Central memory CD4-positive, alpha-beta T cell (primary cell): ENCODE data around the gene ARID5B.

Source experiments
- DNase-seq: peaks from one replicate; pipeline ENCODE4 v3.0.0; 2022

The ARID5B gene

GRCh38 chr10:62037166-62037831 is 135.8 kb downstream of the ARID5B start:
- no peak for DNase-seq

GRCh38 chr10:62037890-62038608 is 136.6 kb downstream of the ARID5B start:
- DNase-seq = no peak

- DNase-seq = peak; percentile 71
Observed at GRCh38 chr10:62038609-62039190, 137.2 kb downstream of the ARID5B start.

- no peak for DNase-seq
Observed at GRCh38 chr10:62039954-62040353, 138.5 kb downstream of the ARID5B start.

- DNase-seq = no peak
Observed at GRCh38 chr10:62040881-62041280, 139.4 kb downstream of the ARID5B start.

GRCh38 chr10:62043421-62044021 is 142.0 kb downstream of the ARID5B start:
- DNase-seq = no peak

- DNase-seq = no peak
Observed at GRCh38 chr10:62044566-62044965, 143.1 kb downstream of the ARID5B start.

GRCh38 chr10:62045765-62046521 is 144.4 kb downstream of the ARID5B start:
- no peak for DNase-seq

GRCh38 chr10:62046522-62047227 is 145.2 kb downstream of the ARID5B start:
- DNase-seq = no peak

GRCh38 chr10:62047228-62047892 is 145.9 kb downstream of the ARID5B start:
- DNase-seq = no peak

- no peak for DNase-seq
Observed at GRCh38 chr10:62047960-62048383, 146.5 kb downstream of the ARID5B start.

GRCh38 chr10:62048470-62048869 is 147.0 kb downstream of the ARID5B start:
- DNase-seq = no peak

GRCh38 chr10:62048919-62049623 is 147.6 kb downstream of the ARID5B start:
- DNase-seq = peak; percentile 47

- no peak for DNase-seq
Observed at GRCh38 chr10:62049624-62050345, 148.3 kb downstream of the ARID5B start.

- DNase-seq = peak; percentile 42
Observed at GRCh38 chr10:62050346-62050892, 148.9 kb downstream of the ARID5B start.

GRCh38 chr10:62050893-62051433 is 149.5 kb downstream of the ARID5B start:
- peak; percentile 88 for DNase-seq

GRCh38 chr10:62052276-62052675 is 150.8 kb downstream of the ARID5B start:
- DNase-seq = no peak

- DNase-seq = no peak
Observed at GRCh38 chr10:62053860-62054259, 152.4 kb downstream of the ARID5B start.

GRCh38 chr10:62054408-62054807 is 152.9 kb downstream of the ARID5B start:
- DNase-seq = no peak

GRCh38 chr10:62054830-62055229 is 153.3 kb downstream of the ARID5B start:
- DNase-seq = no peak
